K562 (cell line): ENCODE results near the gene TGDS. TPM values are rescaled to one million over a fixed set of nuclear protein-coding genes. Genes with fewer than 3 reads are reported as not detected.

ENCODE experiments used
- CBFB ChIP-seq: sonication (generic); formaldehyde crosslinking; IDR thresholded peaks from 2 replicates; pipeline ENCODE4 v1.4.0; 2020; ENCODE audit warnings: mild to moderate bottlenecking, missing genetic modification reagents
- DIDO1 ChIP-seq: fragments of 450-650 bp; IDR thresholded peaks from 2 replicates; pipeline ENCODE4 v1.6.1; 2016; ENCODE audit warnings: low read depth, missing biosample characterization, missing genetic modification characterization
- MGA ChIP-seq: fragments of 450-650 bp; IDR thresholded peaks from 2 replicates; pipeline ENCODE4 v1.6.1; 2016; ENCODE audit warnings: mild to moderate bottlenecking, moderate library complexity
- PPARD ChIP-seq: fragments of 250-450 bp; sonication (Bioruptor Pico); IDR thresholded peaks from 2 replicates; pipeline ENCODE4 v1.8.0; 2022; ENCODE audit warnings: inconsistent platforms, mild to moderate bottlenecking, moderate library complexity
- polyA plus RNA-seq, 8 experiments: library from polyadenylated mRNA; depleted of rRNA in 4 of 8; stranded (reverse) in 5 of 8; unstranded in 3 of 8; fragments of >200 nt; fragmentation: Nextera tagmentation in 2 of 8; fragmentation: Illumina TruSeq in 1 of 8; extraction: Ambion mirVana in 2 of 8; extraction: Trizol in 1 of 8; gene quantifications; 2 replicates each; pipeline versions ENCODE4 v1.2.1 to v1.2.3, GENCODE V29; 2011 to 2014; ENCODE audit warnings: inconsistent platforms in 1 of 8, missing spikeins in 1 of 8
- total RNA-seq, 7 experiments: library from RNA; depleted of rRNA in 6 of 7; stranded (reverse); fragments of >200 nt in 6 of 7; fragmentation: Illumina TruSeq in 2 of 7; extraction: Trizol in 2 of 7; gene quantifications; 2 replicates each; pipeline versions ENCODE4 v1.2.1 to v1.2.3, GENCODE V29; 2011 to 2021; ENCODE audit warnings: low replicate concordance in 1 of 7

TGDS gene
- total and polyA plus RNA-seq, 9 of the 15 experiments (the other 6 are each of a cell fraction or from before 2014, with no cell fraction given), result 9.9 to 43.7 (median 21.4) TPM

- TF ChIP-seq MGA, result no peak
- TF ChIP-seq PPARD (CRISPR knock-in tag), result no peak
- no peak for TF ChIP-seq CBFB (CRISPR knock-in tag)
- TF ChIP-seq DIDO1 (tag), result no peak
Observed at GRCh38 chr13:94607939-94608338, 12.0 kb upstream of the TGDS start (continued).
